H1 (cell line): ENCODE measurements around the gene TMED4. TPM values are rescaled to one million over a fixed set of nuclear protein-coding genes. Genes with fewer than 3 reads are reported as not detected.

Experiments
- HDAC6 ChIP-seq: IDR thresholded peaks from one replicate; pipeline ENCODE4 v1.7.1; 2012; ENCODE audit warnings: low read depth, mild to moderate bottlenecking, inconsistent platforms, low read length, moderate library complexity
- polyA plus RNA-seq, 7 experiments: library from polyadenylated mRNA; depleted of rRNA in 3 of 7; stranded (reverse) in 5 of 7; unstranded in 2 of 7; fragments of >200 nt in 5 of 7; fragments of 200-250 nt in 2 of 7; gene quantifications; 1 replicate in 5 of 7; 2 replicates in 1 of 7; 4 replicates in 1 of 7; pipeline versions ENCODE4 v1.2.1 to v1.2.3, GENCODE V29; 2011 to 2013; ENCODE audit warnings: missing spikeins in 2 of 7, mixed read lengths in 2 of 7
- total RNA-seq: library from RNA; stranded (reverse); fragmentation: NEBNext Ultra II Directional; extraction: Animal tissue kit (Norgen Biotek cat#: 25700); gene quantifications from 2 replicates; pipeline ENCODE4 v1.2.1, GENCODE V29; 2021

TMED4 gene
- total and polyA plus RNA-seq, 2 of the 8 experiments (the other 6 are each of a cell fraction or from before 2014, with no cell fraction given): 44.9 to 76.7 TPM

GRCh38 chr7:44565795-44566559 lies 16.1 kb downstream of the TMED4 start (continued):
- TF ChIP-seq HDAC6: no peak
